Activated naive CD8-positive, alpha-beta T cell treated with anti-CD3 and anti-CD28 coated beads, Interleukin-2, amount 50 U/mL, for 24 hours (primary cell): ENCODE measurements around the gene SEMA7A.
A peak's percentile ranks its signal among the peaks of the same experiment; 100 is the strongest.
"Not testable (repeated sequence)": the region's sequence is repeated elsewhere in the genome, so short reads cannot be mapped to it uniquely, and the experiment has no call there.

ENCODE experiments used
- ATAC-seq: fragments of 150-1000 bp; cut with Tn5 transposase; one replicate; pipeline ENCODE4 v1.10.0; 2021
- DNase-seq: peaks from one replicate; pipeline ENCODE4 v3.0.0; 2021
- H3K27ac Mint-ChIP-seq: one replicate; pipeline ENCODE4 v1.8.0; 2021; ENCODE audit warnings: mild to moderate bottlenecking, mixed read lengths
- H3K27me3 Mint-ChIP-seq: one replicate; pipeline ENCODE4 v1.8.0; 2021; ENCODE audit warnings: mixed read lengths
- H3K36me3 Mint-ChIP-seq: one replicate; pipeline ENCODE4 v1.8.0; 2021; ENCODE audit warnings: low read depth, mixed read lengths
- H3K4me1 Mint-ChIP-seq: one replicate; pipeline ENCODE4 v1.8.0; 2021; ENCODE audit warnings: mixed read lengths
- H3K4me3 Mint-ChIP-seq: one replicate; pipeline ENCODE4 v1.8.0; 2021; ENCODE audit warnings: mild to moderate bottlenecking, moderate library complexity, mixed read lengths
- H3K9me3 Mint-ChIP-seq: one replicate; pipeline ENCODE4 v1.8.0; 2021; ENCODE audit warnings: mixed read lengths

SEMA7A gene

GRCh38 chr15:74460298-74460697 is 26.5 kb upstream of the SEMA7A start:
- H3K4me3 Mint-ChIP-seq = peak overlapping the region; percentile 96
- peaks cover 57% of the 10 kb centered on the region for H3K4me1 Mint-ChIP-seq
- no peaks in the 10 kb centered on the region for H3K9me3 Mint-ChIP-seq
- H3K27me3 Mint-ChIP-seq = no peaks in the 10 kb centered on the region
- H3K36me3 Mint-ChIP-seq = peaks cover 25% of the 10 kb centered on the region
- ATAC-seq (no peak), DNase-seq (no peak)
- H3K27ac Mint-ChIP-seq = peak overlapping the region; percentile 90

- not testable (repeated sequence) for DNase-seq, H3K9me3 Mint-ChIP-seq, ATAC-seq, H3K27me3 Mint-ChIP-seq
- H3K4me3 Mint-ChIP-seq = peak overlapping the region; percentile 96
- peaks cover 57% of the 10 kb centered on the region for H3K4me1 Mint-ChIP-seq
- peaks cover 25% of the 10 kb centered on the region for H3K36me3 Mint-ChIP-seq
- H3K27ac Mint-ChIP-seq = peak overlapping the region; percentile 90
These were observed 26.0 kb upstream of the SEMA7A start for GRCh38 chr15:74459798-74460197.

DNA sequence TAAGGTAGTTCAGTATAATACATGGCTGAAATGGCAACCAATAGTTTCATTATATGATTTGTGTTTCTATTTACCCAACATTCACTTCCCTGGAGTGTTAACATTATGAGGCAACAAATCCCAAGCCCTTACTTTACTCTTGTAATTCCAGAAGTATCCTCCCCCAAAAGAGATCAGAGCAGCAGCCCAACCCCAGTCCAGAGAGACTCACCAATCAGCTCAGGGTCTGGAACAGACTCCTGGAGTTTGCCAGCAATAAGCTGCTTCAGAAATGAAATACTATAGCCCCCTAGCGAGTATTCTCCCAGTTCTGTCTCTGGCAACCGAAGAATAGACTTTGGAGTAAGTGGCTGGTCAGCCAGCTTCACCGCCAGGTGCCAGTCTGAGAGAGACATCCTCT is 24.7 kb upstream of the SEMA7A start:
- Mint-ChIP-seq H3K4me3 (no peak overlapping the region), H3K9me3 (no peaks in the 10 kb centered on the region), H3K27me3 (no peaks in the 10 kb centered on the region), H3K27ac (peak overlapping the region; percentile 10), H3K4me1 (peaks cover 59% of the 10 kb centered on the region), H3K36me3 (peaks cover 21% of the 10 kb centered on the region)
- ATAC-seq (no peak), DNase-seq (no peak)

DNA sequence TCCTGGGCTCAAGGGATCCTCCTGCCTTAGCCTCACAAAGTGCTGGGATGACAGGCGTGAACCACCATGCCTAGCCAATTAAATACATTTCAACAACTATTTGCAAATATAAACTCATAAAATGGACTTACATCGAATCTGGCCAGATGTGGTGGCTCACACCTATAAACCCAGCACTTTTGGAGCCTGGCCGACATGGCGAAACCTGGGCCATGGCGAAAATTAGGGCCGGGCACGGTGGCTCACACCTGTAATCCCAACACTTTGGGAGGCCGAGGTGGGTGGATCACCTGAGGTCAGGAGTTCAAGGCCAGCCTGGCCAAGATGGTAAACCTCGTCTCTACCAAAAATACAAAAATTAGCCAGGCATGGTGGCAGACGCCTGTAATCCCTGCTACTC is 23.3 kb upstream of the SEMA7A start:
- not testable (repeated sequence) for H3K9me3 Mint-ChIP-seq, ATAC-seq, H3K4me3 Mint-ChIP-seq, H3K27me3 Mint-ChIP-seq, H3K27ac Mint-ChIP-seq, DNase-seq
- Mint-ChIP-seq H3K4me1 (peaks cover 55% of the 10 kb centered on the region), H3K36me3 (peaks cover 19% of the 10 kb centered on the region)

GRCh38 chr15:74454764-74455500 is 21.2 kb upstream of the SEMA7A start:
- DNase-seq = no peak
- Mint-ChIP-seq H3K27me3 (no peaks in the 10 kb centered on the region), H3K36me3 (peaks cover 32% of the 10 kb centered on the region), H3K4me3 (no peak overlapping the region), H3K9me3 (no peaks in the 10 kb centered on the region), H3K4me1 (peaks cover 39% of the 10 kb centered on the region), H3K27ac (peak overlapping the region; percentile 12)
- ATAC-seq = no peak

- H3K27me3 Mint-ChIP-seq = no peaks in the 10 kb centered on the region
- ATAC-seq (peak; percentile 88), DNase-seq (no peak)
- H3K36me3 Mint-ChIP-seq = peaks cover 37% of the 10 kb centered on the region
- peaks cover 39% of the 10 kb centered on the region for H3K4me1 Mint-ChIP-seq
- H3K9me3 Mint-ChIP-seq = no peaks in the 10 kb centered on the region
- no peak overlapping the region for H3K4me3 Mint-ChIP-seq
- peak overlapping the region; percentile 12 for H3K27ac Mint-ChIP-seq
These were observed 20.4 kb upstream of the SEMA7A start for GRCh38 chr15:74453925-74454763.

DNA sequence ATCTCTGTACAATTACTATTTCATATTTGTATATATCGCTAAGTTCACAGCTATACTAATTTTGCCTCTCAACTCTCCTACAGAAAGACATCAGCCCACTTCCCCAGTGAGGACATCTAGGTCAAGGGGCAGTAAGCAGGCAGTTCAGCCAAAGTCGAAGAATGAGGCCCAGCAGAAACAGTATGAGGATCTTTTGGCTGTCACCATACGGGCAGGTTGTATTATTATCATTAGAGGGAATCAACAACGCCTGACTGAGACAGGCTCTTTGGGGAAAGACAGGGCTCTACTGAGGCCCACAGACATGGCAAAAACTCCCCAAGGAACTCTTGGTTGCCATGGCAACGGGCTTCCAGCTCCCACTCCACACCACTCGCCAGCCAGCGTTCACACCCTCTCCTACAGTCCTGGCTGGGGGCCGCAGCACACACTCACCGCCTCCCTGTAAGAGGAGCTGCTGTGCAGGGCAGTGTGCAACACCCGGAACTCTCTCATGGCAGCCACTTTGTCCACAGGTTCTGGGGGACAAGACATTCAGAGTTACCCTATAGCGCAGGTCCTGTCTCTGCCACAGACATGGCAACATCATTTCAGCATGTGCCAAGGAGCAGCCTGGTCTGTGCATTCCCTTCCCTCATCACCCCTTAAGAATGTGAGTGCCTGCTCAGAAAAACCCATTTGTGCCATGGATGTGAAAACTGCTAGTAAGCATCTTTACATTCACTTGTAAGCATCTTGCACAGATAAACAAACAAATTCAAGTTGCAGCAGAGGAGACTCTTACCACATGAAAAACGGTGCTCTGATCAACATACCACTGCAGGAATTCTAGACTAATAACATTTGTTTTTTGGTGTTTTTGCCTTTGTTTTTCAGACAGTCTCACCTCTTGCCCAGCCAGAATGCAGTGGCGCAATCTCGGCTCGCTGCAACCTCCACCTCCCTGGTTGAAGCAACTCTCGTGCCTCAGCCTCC is 18.4 kb upstream of the SEMA7A start:
- peaks cover 32% of the 10 kb centered on the region for H3K4me1 Mint-ChIP-seq
- no peak for ATAC-seq
- DNase-seq = no peak
- no peaks in the 10 kb centered on the region for H3K9me3 Mint-ChIP-seq
- no peak overlapping the region for H3K4me3 Mint-ChIP-seq
- no peak overlapping the region for H3K27ac Mint-ChIP-seq
- H3K27me3 Mint-ChIP-seq = no peaks in the 10 kb centered on the region
- H3K36me3 Mint-ChIP-seq = peaks cover 44% of the 10 kb centered on the region

GRCh38 chr15:74451322-74451721 is 17.6 kb upstream of the SEMA7A start:
- Mint-ChIP-seq H3K4me1 (peaks cover 30% of the 10 kb centered on the region), H3K36me3 (peaks cover 46% of the 10 kb centered on the region), H3K27me3 (no peaks in the 10 kb centered on the region), H3K27ac (no peak overlapping the region), H3K9me3 (no peaks in the 10 kb centered on the region), H3K4me3 (no peak overlapping the region)
- no peak for ATAC-seq
- DNase-seq = no peak

DNA sequence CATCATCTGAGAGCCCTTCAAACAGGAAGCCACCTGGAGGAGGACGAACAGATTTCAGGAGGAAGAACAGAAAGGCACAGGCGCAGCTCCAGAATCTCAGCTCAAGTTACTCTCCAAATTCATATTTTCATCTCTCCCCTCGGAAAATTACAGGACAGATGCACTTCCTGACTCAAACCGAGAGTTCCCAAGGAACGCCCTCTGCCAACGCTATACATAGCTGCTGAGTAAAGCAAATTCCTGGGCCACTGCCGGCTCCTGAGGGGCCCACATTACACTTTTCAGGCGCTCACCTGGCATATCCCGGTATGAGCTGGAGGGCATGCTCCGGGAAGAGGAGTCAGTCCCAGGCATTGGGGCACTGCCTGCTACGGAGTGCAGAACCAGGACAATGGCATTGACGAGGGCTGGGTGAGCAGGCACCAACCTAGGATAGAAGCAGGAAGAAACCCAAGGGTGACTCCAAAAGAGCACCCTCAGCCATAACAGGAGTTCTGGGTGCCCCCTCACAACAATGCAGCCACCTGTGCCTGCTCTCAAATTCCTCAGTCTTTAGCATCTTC is 16.0 kb upstream of the SEMA7A start:
- Mint-ChIP-seq H3K9me3 (no peaks in the 10 kb centered on the region), H3K4me3 (no peak overlapping the region), H3K4me1 (peaks cover 19% of the 10 kb centered on the region), H3K27me3 (no peaks in the 10 kb centered on the region), H3K27ac (no peak overlapping the region), H3K36me3 (peaks cover 40% of the 10 kb centered on the region)
- DNase-seq (no peak), ATAC-seq (no peak)

DNA sequence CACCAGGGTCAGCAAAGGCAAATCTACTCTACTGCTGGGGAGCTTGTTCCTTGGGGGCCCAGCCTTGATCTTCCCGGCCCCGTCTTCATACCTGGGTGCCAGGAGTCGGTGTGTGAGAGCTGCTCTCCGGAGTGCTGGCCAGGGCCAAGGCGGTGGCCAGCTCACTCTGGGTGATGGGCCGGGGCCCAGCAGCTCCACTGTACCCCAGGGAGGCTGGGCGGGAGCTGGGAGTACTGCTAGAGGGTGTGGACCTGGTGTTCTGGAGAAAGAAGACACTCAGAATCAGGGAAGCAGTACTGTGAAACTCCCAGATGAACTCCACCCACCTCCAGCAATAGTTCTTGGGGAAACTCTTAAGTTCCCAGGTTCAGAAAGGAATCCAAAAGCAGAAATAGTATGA is 15.3 kb upstream of the SEMA7A start:
- Mint-ChIP-seq H3K27ac (no peak overlapping the region), H3K4me3 (no peak overlapping the region), H3K4me1 (peaks cover 13% of the 10 kb centered on the region), H3K36me3 (peaks cover 38% of the 10 kb centered on the region), H3K9me3 (no peaks in the 10 kb centered on the region), H3K27me3 (no peaks in the 10 kb centered on the region)
- ATAC-seq = no peak
- DNase-seq = no peak

GRCh38 chr15:74445816-74446763 is 12.3 kb upstream of the SEMA7A start:
- peaks cover 29% of the 10 kb centered on the region for H3K36me3 Mint-ChIP-seq

GRCh38 chr15:74444106-74445062 is 10.6 kb upstream of the SEMA7A start:
- DNase-seq = no peak
- no peaks in the 10 kb centered on the region for H3K4me1 Mint-ChIP-seq
- H3K27ac Mint-ChIP-seq = no peak overlapping the region
- H3K4me3 Mint-ChIP-seq = no peak overlapping the region
- peaks cover 19% of the 10 kb centered on the region for H3K36me3 Mint-ChIP-seq
- no peaks in the 10 kb centered on the region for H3K27me3 Mint-ChIP-seq
- no peaks in the 10 kb centered on the region for H3K9me3 Mint-ChIP-seq
- no peak for ATAC-seq

More at GRCh38 chr15:74445816-74446763, 12.3 kb upstream of the SEMA7A start:
- no peaks in the 10 kb centered on the region for H3K4me1 Mint-ChIP-seq
- no peaks in the 10 kb centered on the region for H3K27me3 Mint-ChIP-seq
- H3K27ac Mint-ChIP-seq = no peak overlapping the region
- ATAC-seq = no peak
- H3K9me3 Mint-ChIP-seq = no peaks in the 10 kb centered on the region
- no peak overlapping the region for H3K4me3 Mint-ChIP-seq
- no peak for DNase-seq
